DMS79 (cell line): ENCODE data around the gene MCEE.
"Not testable (repeated sequence)": the region's sequence is repeated elsewhere in the genome, so short reads cannot be mapped to it uniquely, and the experiment has no call there.

Source experiments
- DNase-seq: peaks from one replicate; lab custom pipeline; 2025; lab: John Stamatoyannopoulos, UW

The MCEE gene

DNA sequence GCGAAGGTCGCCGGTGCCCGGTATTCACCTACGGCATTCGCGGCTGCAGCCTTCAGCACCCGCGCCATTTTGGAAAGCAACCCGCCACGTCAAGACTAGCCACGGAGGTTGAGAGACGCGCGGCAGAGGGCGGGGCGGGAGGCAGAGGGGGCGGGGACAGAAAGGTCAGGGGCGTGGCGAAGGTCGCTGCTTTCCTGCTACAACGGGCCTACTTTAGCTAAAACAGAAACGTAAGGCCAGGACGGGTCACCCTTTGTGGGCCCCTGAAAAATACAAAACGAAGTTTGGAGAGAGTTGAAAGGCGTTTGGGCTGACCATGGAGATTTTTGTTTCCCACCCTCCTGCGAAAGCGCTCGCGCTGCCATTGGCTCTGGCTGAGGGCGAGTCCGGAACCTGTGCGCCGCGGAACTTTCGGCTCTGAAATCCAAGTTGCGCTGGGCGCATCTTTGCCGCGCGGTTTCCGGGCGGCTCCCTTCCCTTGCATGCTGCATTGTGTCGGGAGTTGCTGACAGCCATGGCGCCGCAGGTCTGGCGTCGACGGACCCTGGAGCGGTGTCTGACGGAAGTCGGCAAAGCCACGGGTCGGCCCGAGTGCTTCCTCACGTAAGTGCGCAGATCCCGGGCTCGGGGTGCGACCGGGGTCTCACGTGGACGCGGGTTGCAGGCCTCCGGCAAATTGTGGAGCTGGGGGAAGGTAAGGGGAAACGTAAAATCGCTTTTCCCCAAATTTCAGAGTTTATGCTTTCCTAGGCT is at the start of gene MCEE, which contains the start of gene MPHOSPH10:
Gene MCEE, minus strand, starts transcription at position 78 of the 753 bp plus-strand sequence. Its CDS starts 10 bp downstream, at position 68.
Gene MPHOSPH10, plus strand, starts transcription at position 483 of the 753 bp plus-strand sequence. Its CDS starts 32 bp downstream, at position 515.
- peak; percentile 87 for DNase-seq

GRCh38 chr2:71178836-71179235 is 48.8 kb upstream of the MCEE start:
- peak; percentile 41 for DNase-seq

DNA sequence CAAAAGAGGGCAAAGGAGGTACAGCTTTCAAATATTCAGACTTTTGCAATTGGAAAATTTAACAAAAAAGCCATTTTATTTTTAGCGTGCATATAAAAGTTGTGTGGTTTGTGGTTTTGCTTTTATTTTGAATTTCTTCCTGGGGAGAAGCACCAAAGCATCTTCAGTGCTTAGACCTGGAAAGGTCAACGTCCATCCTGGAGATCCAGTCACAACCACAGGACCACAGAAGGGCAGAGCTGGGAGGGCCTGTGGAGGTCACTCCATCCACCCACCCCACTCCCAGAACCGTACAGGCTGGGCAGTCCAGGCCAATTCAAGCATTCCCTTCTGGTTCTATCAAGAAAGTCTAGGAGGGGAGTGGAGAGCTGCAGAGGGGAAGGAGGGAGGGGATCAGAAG is 44.2 kb upstream of the MCEE start:
- no peak for DNase-seq

DNA sequence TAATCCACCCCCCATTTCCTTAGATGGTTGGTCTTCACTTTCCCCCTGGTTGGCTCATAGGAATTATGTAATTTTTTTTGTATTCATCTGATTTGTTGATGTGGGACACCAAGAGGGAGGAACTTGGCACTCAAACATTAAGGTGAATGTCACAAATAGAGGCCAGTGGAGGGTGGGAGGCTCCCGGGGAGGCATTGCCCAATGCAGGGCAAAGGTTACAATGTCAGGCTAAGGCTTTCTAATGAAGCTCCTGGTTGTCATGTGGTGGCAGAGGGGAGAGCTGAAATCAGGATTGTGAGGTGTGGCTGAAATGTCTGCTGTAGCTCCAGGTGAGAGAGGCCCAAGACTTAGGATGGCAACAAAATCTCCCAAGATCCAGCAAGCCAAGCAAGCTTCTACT is 43.1 kb upstream of the MCEE start:
- no peak for DNase-seq

- no peak for DNase-seq
Measured at GRCh38 chr2:71166812-71167211, 36.8 kb upstream of the MCEE start.

- peak; percentile 10 for DNase-seq
Measured at GRCh38 chr2:71157124-71157793, 27.2 kb upstream of the MCEE start.

GRCh38 chr2:71156573-71156972 is 26.5 kb upstream of the MCEE start:
- DNase-seq, result peak; percentile 18

DNA sequence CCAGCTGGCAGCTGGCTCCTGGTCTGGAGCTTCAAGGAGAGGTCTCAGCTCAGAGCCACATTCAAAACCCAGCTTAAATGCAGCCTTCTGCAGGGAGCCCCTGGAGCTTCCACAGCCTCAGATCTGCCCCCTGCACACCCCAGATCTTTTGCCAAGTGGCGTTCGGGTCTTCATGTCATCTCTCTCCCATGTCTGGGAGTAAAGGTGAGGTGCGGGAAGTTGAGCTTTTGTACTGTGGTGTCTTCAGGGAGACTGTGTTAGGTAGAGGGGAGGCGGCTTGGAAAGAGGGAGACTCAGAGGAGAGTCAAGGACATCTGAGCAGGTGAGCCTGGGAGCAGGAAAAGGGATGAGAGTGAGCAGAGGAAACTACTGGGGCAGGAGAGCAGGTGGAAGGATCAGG is 25.8 kb upstream of the MCEE start:
- no peak for DNase-seq

DNA sequence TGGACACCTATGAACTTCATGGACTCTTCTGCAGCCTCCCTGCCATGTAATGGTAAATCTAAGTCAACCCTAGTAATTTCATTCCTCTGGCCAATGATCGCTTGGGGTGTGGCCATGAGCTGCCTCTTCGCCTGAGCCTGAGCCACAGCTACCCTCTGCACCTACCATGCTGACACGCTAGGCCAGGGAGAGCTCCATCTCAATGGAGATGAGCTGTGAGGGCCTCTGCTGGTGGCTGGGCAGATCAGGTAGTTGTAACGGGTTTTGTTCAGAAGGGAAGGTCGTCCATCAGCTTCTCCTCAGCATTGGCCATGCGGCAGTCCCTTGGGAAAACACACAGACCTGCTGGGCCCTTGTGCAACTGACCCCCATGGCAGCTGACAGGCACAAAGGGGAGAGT is 24.8 kb upstream of the MCEE start:
- DNase-seq, result no peak

DNA sequence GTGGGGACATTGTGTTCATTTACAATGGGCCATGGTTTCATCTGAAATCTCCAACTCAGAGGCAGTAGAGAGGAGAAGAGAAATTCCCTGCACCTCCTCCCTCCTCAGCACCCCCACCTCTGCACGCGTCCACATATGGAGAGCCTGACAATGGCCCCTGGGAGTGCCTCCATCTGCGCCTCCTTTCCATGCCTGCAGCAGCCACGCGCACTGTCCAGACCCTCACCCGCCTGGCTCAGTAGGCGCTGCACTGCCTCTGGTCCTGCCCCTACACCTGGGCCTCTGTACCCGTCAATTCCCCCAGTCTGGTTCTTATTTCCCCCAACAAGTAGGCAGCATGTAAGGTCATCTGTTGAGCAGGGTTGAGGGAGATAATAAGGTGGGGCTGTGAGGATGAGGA is 24.2 kb upstream of the MCEE start:
- no peak for DNase-seq

GRCh38 chr2:71153585-71154224 is 23.7 kb upstream of the MCEE start:
- DNase-seq, result no peak

DNA sequence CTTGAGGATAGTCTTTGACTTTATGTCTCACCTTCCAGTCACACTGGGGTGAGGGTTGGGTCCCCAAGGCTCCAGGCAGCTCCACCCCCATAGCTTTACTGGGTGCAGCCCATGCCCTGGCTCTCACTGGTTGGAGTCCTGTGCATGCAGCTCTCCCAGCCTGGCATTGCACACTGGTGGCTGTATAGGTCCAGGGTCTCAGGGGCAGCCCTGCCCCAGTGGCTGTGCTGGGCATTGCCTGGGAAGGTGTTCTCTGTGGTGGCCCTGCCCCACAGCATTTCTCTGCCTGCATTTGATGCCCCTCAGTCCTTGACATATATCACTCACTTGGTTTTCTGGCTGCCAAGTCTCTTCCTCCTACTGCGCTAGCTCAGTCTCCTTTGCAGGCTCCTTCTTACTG is 21.6 kb upstream of the MCEE start:
- DNase-seq, result no peak

GRCh38 chr2:71150082-71150816 is 20.2 kb upstream of the MCEE start:
- DNase-seq, result no peak

GRCh38 chr2:71148506-71149063 is 18.6 kb upstream of the MCEE start:
- DNase-seq, result no peak

DNA sequence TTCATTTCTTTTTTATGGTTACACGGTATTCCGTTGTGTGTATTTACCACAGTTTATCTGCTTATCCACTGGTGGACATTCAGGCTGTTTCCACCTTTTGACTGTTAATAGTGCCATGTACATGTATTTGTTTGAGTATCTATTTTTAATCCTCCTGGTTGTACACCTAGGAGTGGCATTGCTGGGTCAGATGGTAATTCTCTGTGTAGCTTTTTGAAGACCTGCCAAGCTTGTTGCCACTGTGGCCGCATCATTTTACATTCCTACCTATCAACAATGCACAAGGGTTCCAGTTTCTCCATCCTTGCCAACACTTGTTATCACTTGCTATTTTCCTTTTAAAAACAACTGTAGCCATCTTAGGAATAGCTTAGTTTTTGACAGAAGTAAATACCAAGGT is 13.8 kb upstream of the MCEE start:
- DNase-seq, result no peak

GRCh38 chr2:71136174-71136573 is 6.1 kb upstream of the MCEE start:
- DNase-seq, result no peak

- DNase-seq, result no peak
Measured at GRCh38 chr2:71133603-71134002, 3.6 kb upstream of the MCEE start.

GRCh38 chr2:71131387-71132166 is 1.5 kb upstream of the MCEE start:
- DNase-seq, result not testable (repeated sequence)

GRCh38 chr2:71130905-71131244 is 846 bp upstream of the MCEE start:
- peak; percentile 31 for DNase-seq

GRCh38 chr2:71129902-71130151 is 202 bp downstream of the MCEE start:
- DNase-seq, result peak; percentile 83

GRCh38 chr2:71129114-71129901 is 721 bp downstream of the MCEE start:
- no peak for DNase-seq
